HepG2 (cell line): ENCODE results near the gene METAP1D.

ENCODE experiments used
- CCDC6 ChIP-seq: sonication (generic); formaldehyde crosslinking; IDR thresholded peaks from 2 replicates; pipeline ENCODE4 v1.8.1; 2022; ENCODE audit warnings: mild to moderate bottlenecking, missing genetic modification reagents, moderate library complexity
- CHD2 ChIP-seq: IDR thresholded peaks from 2 replicates; pipeline ENCODE4 v1.6.1; 2011; ENCODE audit warnings: low read depth, low read length, improper control_type of control experiment
- KDM4B ChIP-seq: sonication (generic); formaldehyde crosslinking; IDR thresholded peaks from 2 replicates; pipeline ENCODE4 v1.4.0; 2020; ENCODE audit warnings: missing genetic modification reagents
- NPAS2 ChIP-seq: sonication (generic); formaldehyde crosslinking; IDR thresholded peaks from 2 replicates; pipeline ENCODE4 v1.8.0; 2022; ENCODE audit warnings: mild to moderate bottlenecking, missing genetic modification reagents, borderline replicate concordance
- PHB2 ChIP-seq: fragments of 450-650 bp; IDR thresholded peaks from 2 replicates; pipeline ENCODE4 v1.6.1; 2018; ENCODE audit not compliant: partially characterized antibody
- PRDM10 ChIP-seq: sonication (generic); formaldehyde crosslinking; IDR thresholded peaks from 2 replicates; pipeline ENCODE4 v1.4.0; 2020; ENCODE audit warnings: low read depth, missing genetic modification reagents
- REST ChIP-seq, 2 experiments: IDR thresholded peaks; 2 replicates each; pipeline ENCODE4 v1.6.1; 2011 to 2012; ENCODE audit warnings: low read length in 2 of 2, borderline replicate concordance in 1 of 2, low read depth in 1 of 2, mild to moderate bottlenecking in 1 of 2, moderate library complexity in 1 of 2
- ZBTB40 ChIP-seq, 2 experiments: fragments of 450-650 bp in 1 of 2; sonication (generic) in 1 of 2; formaldehyde crosslinking in 1 of 2; IDR thresholded peaks; 2 replicates each; pipeline versions ENCODE4 v1.6.1 to v1.8.0; 2016 to 2022; ENCODE audit warnings: antibody characterized with exemption in 1 of 2, mild to moderate bottlenecking in 1 of 2, missing genetic modification reagents in 1 of 2
- ZGPAT ChIP-seq: IDR thresholded peaks from 2 replicates; pipeline ENCODE4 v1.6.1; 2016; ENCODE audit warnings: mild to moderate bottlenecking
- ZSCAN30 ChIP-seq: sonication (generic); formaldehyde crosslinking; IDR thresholded peaks from 2 replicates; pipeline ENCODE4 v1.5.0; 2020; ENCODE audit warnings: mild to moderate bottlenecking, missing genetic modification reagents

GRCh38 chr2:171952748-171953147, 47.0 kb upstream of the METAP1D start:
- TF ChIP-seq ZSCAN30 (CRISPR knock-in tag) (no peak), KDM4B (CRISPR knock-in tag) (no peak), PHB2 (no peak), NPAS2 (no peak), ZBTB40 (IDR thresholded peaks at IDR 0.05) (no peak), ZBTB40 (CRISPR knock-in tag; IDR thresholded peaks at IDR 0.05) (no peak), CHD2 (no peak), REST (IDR thresholded peaks at IDR 0.05; ENCODE audit: borderline replicate concordance in 1 of 2, low read depth in 1 of 2, low read length in 2 of 2) (no peak), CCDC6 (CRISPR knock-in tag) (no peak), PRDM10 (no peak), ZGPAT (CRISPR knock-in tag) (no peak)
